ENCODE data around the gene KIDINS220. TPM values are rescaled to one million over a fixed set of nuclear protein-coding genes. Genes with fewer than 3 reads are reported as not detected.
A peak's percentile ranks its signal among the peaks of the same experiment; 100 is the strongest.

The KIDINS220 gene
- total and polyA plus RNA-seq, 2 of the 13 experiments (the other 11 are each of a cell fraction or from before 2014, with no cell fraction given) = 25.2 to 32.3 TPM

DNA sequence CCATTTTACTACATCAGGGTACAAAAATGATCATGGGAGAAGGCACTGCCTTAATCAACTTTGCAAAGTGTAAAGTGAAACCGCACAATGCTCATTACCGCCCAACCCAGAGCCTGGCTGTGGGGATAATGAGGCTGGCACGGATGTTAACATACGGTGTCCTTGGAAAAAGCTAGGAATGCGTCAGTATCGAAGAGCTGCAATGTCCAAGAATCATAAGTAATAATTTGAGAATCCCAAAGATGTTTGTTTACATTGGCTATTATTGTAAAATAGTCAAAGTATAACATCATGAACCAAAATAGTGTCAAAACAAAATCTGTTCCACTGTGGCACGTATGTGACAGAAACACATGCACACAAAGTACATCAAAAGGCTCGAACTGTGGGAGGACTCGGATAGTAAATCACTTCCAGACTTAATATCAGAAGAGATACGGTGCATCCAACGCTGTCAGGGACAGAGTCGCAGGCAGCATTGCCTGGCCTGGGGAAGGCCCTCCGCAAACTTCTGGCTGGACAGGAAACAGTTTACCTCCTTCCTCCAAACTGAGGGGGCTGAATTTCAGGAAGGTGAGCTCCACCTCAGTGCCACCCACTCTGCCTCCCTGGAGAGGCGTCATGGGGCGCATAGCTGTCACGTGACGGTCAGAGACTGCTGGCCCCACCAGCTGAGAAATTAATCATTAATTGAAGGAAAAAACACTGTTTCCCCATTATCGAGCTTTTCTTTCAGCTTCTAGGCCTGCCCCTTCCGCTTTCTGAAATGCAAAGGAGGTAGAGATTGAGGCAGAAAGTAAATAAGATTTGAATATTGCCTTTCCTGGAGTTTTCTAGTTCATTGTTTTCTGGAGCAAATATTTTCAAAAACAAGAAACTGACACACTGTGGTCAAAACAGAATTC, 157.3 kb downstream of the KIDINS220 start (continued):
- TF ChIP-seq, protein P1, sequence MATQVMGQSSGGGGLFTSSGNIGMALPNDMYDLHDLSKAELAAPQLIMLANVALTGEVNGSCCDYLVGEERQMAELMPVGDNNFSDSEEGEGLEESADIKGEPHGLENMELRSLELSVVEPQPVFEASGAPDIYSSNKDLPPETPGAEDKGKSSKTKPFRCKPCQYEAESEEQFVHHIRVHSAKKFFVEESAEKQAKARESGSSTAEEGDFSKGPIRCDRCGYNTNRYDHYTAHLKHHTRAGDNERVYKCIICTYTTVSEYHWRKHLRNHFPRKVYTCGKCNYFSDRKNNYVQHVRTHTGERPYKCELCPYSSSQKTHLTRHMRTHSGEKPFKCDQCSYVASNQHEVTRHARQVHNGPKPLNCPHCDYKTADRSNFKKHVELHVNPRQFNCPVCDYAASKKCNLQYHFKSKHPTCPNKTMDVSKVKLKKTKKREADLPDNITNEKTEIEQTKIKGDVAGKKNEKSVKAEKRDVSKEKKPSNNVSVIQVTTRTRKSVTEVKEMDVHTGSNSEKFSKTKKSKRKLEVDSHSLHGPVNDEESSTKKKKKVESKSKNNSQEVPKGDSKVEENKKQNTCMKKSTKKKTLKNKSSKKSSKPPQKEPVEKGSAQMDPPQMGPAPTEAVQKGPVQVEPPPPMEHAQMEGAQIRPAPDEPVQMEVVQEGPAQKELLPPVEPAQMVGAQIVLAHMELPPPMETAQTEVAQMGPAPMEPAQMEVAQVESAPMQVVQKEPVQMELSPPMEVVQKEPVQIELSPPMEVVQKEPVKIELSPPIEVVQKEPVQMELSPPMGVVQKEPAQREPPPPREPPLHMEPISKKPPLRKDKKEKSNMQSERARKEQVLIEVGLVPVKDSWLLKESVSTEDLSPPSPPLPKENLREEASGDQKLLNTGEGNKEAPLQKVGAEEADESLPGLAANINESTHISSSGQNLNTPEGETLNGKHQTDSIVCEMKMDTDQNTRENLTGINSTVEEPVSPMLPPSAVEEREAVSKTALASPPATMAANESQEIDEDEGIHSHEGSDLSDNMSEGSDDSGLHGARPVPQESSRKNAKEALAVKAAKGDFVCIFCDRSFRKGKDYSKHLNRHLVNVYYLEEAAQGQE (IDR thresholded peaks at IDR 0.05; ENCODE audit: borderline replicate concordance in 1 of 2, low read depth in 1 of 2, low read length in 2 of 2) = peak in 1 of 2 experiments; percentile 69; a peak in 1 of 4 replicates
- TF ChIP-seq, protein P2, sequence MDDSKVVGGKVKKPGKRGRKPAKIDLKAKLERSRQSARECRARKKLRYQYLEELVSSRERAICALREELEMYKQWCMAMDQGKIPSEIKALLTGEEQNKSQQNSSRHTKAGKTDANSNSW (CRISPR knock-in tag; IDR thresholded peaks at IDR 0.05; ENCODE audit: borderline replicate concordance) = 0 out of 2 replicates have a peak, but pooled peaks have one; percentile 57
- no peak for TF ChIP-seq ZNF720 (CRISPR knock-in tag; IDR thresholded peaks at IDR 0.05)
- peak; percentile 94 for TF ChIP-seq ZFX (CRISPR knock-in tag; IDR thresholded peaks at IDR 0.05; ENCODE audit: low read depth)
- peak; percentile 69; the same call in 1 of the 2 replicates for TF ChIP-seq KDM3A (CRISPR knock-in tag; IDR thresholded peaks at IDR 0.05; ENCODE audit: low read depth)
- TF ChIP-seq ATF1 (CRISPR knock-in tag; IDR thresholded peaks at IDR 0.05) = peak; percentile 41; the same call in 1 of the 2 replicates
- TF ChIP-seq ZNF160 (CRISPR knock-in tag; IDR thresholded peaks at IDR 0.05) = no peak
- no peak for TF ChIP-seq SRSF9 (IDR thresholded peaks at IDR 0.05; ENCODE audit: borderline replicate concordance, insufficient read depth, low read depth, low read length, poor library complexity, severe bottlenecking)
- TF ChIP-seq, protein P3, sequence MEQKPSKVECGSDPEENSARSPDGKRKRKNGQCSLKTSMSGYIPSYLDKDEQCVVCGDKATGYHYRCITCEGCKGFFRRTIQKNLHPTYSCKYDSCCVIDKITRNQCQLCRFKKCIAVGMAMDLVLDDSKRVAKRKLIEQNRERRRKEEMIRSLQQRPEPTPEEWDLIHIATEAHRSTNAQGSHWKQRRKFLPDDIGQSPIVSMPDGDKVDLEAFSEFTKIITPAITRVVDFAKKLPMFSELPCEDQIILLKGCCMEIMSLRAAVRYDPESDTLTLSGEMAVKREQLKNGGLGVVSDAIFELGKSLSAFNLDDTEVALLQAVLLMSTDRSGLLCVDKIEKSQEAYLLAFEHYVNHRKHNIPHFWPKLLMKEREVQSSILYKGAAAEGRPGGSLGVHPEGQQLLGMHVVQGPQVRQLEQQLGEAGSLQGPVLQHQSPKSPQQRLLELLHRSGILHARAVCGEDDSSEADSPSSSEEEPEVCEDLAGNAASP (CRISPR knock-in tag; IDR thresholded peaks at IDR 0.05; ENCODE audit: borderline replicate concordance) = peak; percentile 51; the same call in 1 of the 2 replicates
- TF ChIP-seq, protein P4, sequence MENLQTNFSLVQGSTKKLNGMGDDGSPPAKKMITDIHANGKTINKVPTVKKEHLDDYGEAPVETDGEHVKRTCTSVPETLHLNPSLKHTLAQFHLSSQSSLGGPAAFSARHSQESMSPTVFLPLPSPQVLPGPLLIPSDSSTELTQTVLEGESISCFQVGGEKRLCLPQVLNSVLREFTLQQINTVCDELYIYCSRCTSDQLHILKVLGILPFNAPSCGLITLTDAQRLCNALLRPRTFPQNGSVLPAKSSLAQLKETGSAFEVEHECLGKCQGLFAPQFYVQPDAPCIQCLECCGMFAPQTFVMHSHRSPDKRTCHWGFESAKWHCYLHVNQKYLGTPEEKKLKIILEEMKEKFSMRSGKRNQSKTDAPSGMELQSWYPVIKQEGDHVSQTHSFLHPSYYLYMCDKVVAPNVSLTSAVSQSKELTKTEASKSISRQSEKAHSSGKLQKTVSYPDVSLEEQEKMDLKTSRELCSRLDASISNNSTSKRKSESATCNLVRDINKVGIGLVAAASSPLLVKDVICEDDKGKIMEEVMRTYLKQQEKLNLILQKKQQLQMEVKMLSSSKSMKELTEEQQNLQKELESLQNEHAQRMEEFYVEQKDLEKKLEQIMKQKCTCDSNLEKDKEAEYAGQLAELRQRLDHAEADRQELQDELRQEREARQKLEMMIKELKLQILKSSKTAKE (CRISPR knock-in tag; IDR thresholded peaks at IDR 0.05; ENCODE audit: borderline replicate concordance) = peak; percentile 76; the same call in 1 of the 2 replicates
- TF ChIP-seq HDAC2 (CRISPR knock-in tag; IDR thresholded peaks at IDR 0.05) = peak; percentile 89
- peak; percentile 28; the same call in 1 of the 2 replicates for TF ChIP-seq BRCA1 (CRISPR knock-in tag; IDR thresholded peaks at IDR 0.05)
- peak; percentile 27; the same call in 1 of the 2 replicates for TF ChIP-seq STAT5B (CRISPR knock-in tag; IDR thresholded peaks at IDR 0.05)
- peak; percentile 62; the same call in 1 of the 2 replicates for TF ChIP-seq NR2C2 (CRISPR knock-in tag; IDR thresholded peaks at IDR 0.05; ENCODE audit: borderline replicate concordance)
- no peak for TF ChIP-seq GTF3A (CRISPR knock-in tag; conservative IDR thresholded peaks at IDR 0.05)
- TF ChIP-seq ELF3 (CRISPR knock-in tag; IDR thresholded peaks at IDR 0.05) = peak; percentile 94
- no peak for TF ChIP-seq ZNF672 (CRISPR knock-in tag; IDR thresholded peaks at IDR 0.05)
- TF ChIP-seq NFYC (CRISPR knock-in tag; IDR thresholded peaks at IDR 0.05) = peak; percentile 62; the same call in 1 of the 2 replicates
- TF ChIP-seq HMG20A (CRISPR knock-in tag; IDR thresholded peaks at IDR 0.05; ENCODE audit: borderline replicate concordance) = no peak; the same call in 1 of the 2 replicates
- TF ChIP-seq ZC3H4 (CRISPR knock-in tag; IDR thresholded peaks at IDR 0.05; ENCODE audit: borderline replicate concordance) = peak; percentile 95
- TF ChIP-seq MED1 (CRISPR knock-in tag; IDR thresholded peaks at IDR 0.05) = peak; percentile 96
- TF ChIP-seq SALL2 (CRISPR knock-in tag; IDR thresholded peaks at IDR 0.05) = no peak; the same call in 1 of the 2 replicates

All from HepG2 (cell line).